ENCODE measurements around the gene IQGAP3. TPM values are rescaled to one million over a fixed set of nuclear protein-coding genes. Genes with fewer than 3 reads are reported as not detected.

IQGAP3 gene
- total RNA-seq, 4 donors from 2014 or later: 0.21 to 2.4 (median 0.97) TPM

- no peak overlapping the region for H3K27ac ChIP-seq
- no peak for DNase-seq (ENCODE audit: low spot score in 2 of 2)
- no peaks in the 10 kb centered on the region for H3K9me3 ChIP-seq
- WGBS, 2 donors: 77 to 82% methylated on average over 4 of the region's 4 CpGs
- H3K4me3 ChIP-seq: no peak overlapping the region
- peaks cover 0 to 29% (median 12%) of the 10 kb centered on the region in 4 donors for H3K4me1 ChIP-seq
- H3K36me3 ChIP-seq: peaks cover 0 to 53% (median 9%) of the 10 kb centered on the region in 3 donors
- no peak for TF ChIP-seq EP300 (IDR thresholded peaks at IDR 0.05)
- no peak for TF ChIP-seq POLR2A (IDR thresholded peaks at IDR 0.05)
- TF ChIP-seq CTCF (IDR thresholded peaks at IDR 0.05): no peak
- H3K27me3 ChIP-seq: no peaks in the 10 kb centered on the region
Measured at GRCh38 chr1:156598731-156599432, 26.5 kb upstream of the IQGAP3 start.

GRCh38 chr1:156598125-156598524 is 25.8 kb upstream of the IQGAP3 start:
- Histone ChIP-seq H3K36me3 (peaks cover 0 to 61% (median 9%) of the 10 kb centered on the region in 3 donors), H3K4me1 (peaks cover 0 to 29% (median 12%) of the 10 kb centered on the region in 4 donors), H3K9me3 (no peaks in the 10 kb centered on the region), H3K4me3 (no peak overlapping the region), H3K27me3 (no peaks in the 10 kb centered on the region), H3K27ac (no peak overlapping the region)
- no peak for TF ChIP-seq POLR2A (IDR thresholded peaks at IDR 0.05)
- no peak for TF ChIP-seq CTCF (IDR thresholded peaks at IDR 0.05)
- no peak for TF ChIP-seq EP300 (IDR thresholded peaks at IDR 0.05)
- 91 to 94% methylated on average over 5 of the region's 5 CpGs for WGBS, 2 donors
- no peak for DNase-seq (ENCODE audit: low spot score in 2 of 2)

GRCh38 chr1:156596426-156596825 is 24.1 kb upstream of the IQGAP3 start:
- WGBS, 2 donors: 92% methylated on average over 2 to 3 of the region's 3 CpGs
- no peak for DNase-seq (ENCODE audit: low spot score in 2 of 2)
- H3K36me3 ChIP-seq: peaks cover 0 to 64% (median 9%) of the 10 kb centered on the region in 3 donors

GRCh38 chr1:156595016-156595415 is 22.7 kb upstream of the IQGAP3 start:
- no peaks in the 10 kb centered on the region for H3K9me3 ChIP-seq
- no peaks in the 10 kb centered on the region for H3K27me3 ChIP-seq
- no peak for DNase-seq (ENCODE audit: low spot score in 2 of 2)
- TF ChIP-seq POLR2A (IDR thresholded peaks at IDR 0.05) (no peak), EP300 (IDR thresholded peaks at IDR 0.05) (no peak), CTCF (IDR thresholded peaks at IDR 0.05) (no peak)
- H3K27ac ChIP-seq: no peak overlapping the region
- WGBS, 2 donors: 89 to 91% methylated on average over 2 of the region's 2 CpGs
- H3K36me3 ChIP-seq: peaks cover 0 to 64% (median 9%) of the 10 kb centered on the region in 3 donors
- H3K4me3 ChIP-seq: no peak overlapping the region
- peaks cover 0 to 24% (median 10%) of the 10 kb centered on the region in 4 donors for H3K4me1 ChIP-seq

More at GRCh38 chr1:156596426-156596825, 24.1 kb upstream of the IQGAP3 start:
- no peaks in the 10 kb centered on the region for H3K9me3 ChIP-seq
- H3K27me3 ChIP-seq: no peaks in the 10 kb centered on the region
- H3K27ac ChIP-seq: no peak overlapping the region
- peaks cover 0 to 27% (median 15%) of the 10 kb centered on the region in 4 donors for H3K4me1 ChIP-seq
- TF ChIP-seq POLR2A (IDR thresholded peaks at IDR 0.05) (no peak), CTCF (IDR thresholded peaks at IDR 0.05) (no peak), EP300 (IDR thresholded peaks at IDR 0.05) (no peak)
- no peak overlapping the region for H3K4me3 ChIP-seq

GRCh38 chr1:156594190-156594589 is 21.8 kb upstream of the IQGAP3 start:
- H3K4me1 ChIP-seq: peaks cover 0 to 17% (median 10%) of the 10 kb centered on the region in 4 donors
- no peak for TF ChIP-seq EP300 (IDR thresholded peaks at IDR 0.05)
- no peak for TF ChIP-seq CTCF (IDR thresholded peaks at IDR 0.05)
- TF ChIP-seq POLR2A (IDR thresholded peaks at IDR 0.05): no peak
- H3K36me3 ChIP-seq: peaks cover 0 to 64% (median 9%) of the 10 kb centered on the region in 3 donors
- no peaks in the 10 kb centered on the region for H3K27me3 ChIP-seq
- 64 to 69% methylated on average over 3 of the region's 3 CpGs for WGBS, 2 donors
- H3K4me3 ChIP-seq: no peak overlapping the region
- DNase-seq (ENCODE audit: low spot score in 2 of 2): no peak
- no peak overlapping the region for H3K27ac ChIP-seq
- no peaks in the 10 kb centered on the region for H3K9me3 ChIP-seq
